ENCODE results near the gene ASF1B.
A peak's percentile ranks its signal among the peaks of the same experiment; 100 is the strongest.

ASF1B gene

GRCh38 chr19:14081797-14082674 is 54.4 kb downstream of the ASF1B start:
- DNase-seq, result peak; percentile 63

DNA sequence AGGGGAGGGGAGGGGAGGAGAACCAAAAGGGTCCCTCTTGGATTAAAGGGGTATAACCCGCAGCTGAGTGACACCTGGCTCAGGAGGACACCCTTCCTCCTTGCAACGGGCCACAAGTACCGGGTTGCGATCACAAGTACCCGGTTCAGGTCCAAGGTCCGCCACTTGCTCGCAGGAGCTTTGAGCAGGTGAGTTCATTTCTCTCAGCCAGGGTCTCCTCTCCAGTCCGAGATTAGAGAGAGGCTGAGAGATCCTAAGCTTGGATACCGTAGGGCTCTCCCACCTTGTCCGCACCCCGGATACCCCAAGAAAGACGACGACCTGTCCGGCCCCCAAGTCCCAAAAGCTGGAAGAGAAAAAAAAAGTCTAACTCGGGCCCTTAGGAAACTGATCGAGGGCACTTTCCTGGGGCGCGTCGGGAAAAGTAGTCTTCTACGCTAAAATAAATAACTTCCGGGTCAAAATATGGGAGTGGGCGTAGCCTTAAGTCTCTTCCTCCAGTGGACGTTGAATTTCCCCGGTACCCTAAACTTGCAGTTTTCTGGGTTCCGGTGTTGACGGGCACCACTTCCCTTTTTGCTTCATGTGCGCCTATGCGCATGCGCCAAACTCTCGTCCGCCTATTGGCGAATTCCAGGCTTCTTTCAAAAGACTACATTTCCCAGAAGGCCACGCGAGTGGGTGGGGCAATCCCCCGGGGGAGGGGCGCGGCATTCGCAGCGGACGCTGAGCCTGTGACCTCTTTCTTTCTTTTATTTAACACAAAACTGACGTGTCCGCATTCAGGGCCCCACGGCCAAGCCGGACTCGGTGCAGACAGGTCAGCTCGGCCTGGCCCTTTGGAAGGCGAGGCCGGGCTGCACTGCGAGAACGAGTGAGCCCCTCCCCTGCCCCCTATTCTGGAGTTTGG is 55.2 kb downstream of the ASF1B start:
- peak; percentile 98 for DNase-seq

DNA sequence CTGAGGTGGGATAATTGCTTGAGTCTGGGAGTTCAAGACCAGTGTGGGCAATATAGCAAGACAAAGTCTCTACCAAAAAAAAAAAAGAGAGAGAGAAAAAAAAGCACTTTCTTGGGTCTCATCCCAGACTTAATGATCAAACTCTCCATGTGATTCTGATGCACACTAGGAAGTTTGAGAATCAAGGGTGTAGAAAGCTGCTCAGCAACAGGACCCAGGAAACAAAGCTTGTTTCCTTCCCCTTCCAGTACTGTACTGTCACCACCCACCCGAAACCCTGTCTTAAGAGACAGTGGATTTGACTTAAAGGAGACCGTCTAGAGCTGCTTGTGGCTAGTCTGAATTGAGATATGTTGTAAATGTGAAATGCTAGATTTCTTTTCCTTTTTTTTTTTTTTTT is 58.0 kb downstream of the ASF1B start:
- no peak for DNase-seq

DNA sequence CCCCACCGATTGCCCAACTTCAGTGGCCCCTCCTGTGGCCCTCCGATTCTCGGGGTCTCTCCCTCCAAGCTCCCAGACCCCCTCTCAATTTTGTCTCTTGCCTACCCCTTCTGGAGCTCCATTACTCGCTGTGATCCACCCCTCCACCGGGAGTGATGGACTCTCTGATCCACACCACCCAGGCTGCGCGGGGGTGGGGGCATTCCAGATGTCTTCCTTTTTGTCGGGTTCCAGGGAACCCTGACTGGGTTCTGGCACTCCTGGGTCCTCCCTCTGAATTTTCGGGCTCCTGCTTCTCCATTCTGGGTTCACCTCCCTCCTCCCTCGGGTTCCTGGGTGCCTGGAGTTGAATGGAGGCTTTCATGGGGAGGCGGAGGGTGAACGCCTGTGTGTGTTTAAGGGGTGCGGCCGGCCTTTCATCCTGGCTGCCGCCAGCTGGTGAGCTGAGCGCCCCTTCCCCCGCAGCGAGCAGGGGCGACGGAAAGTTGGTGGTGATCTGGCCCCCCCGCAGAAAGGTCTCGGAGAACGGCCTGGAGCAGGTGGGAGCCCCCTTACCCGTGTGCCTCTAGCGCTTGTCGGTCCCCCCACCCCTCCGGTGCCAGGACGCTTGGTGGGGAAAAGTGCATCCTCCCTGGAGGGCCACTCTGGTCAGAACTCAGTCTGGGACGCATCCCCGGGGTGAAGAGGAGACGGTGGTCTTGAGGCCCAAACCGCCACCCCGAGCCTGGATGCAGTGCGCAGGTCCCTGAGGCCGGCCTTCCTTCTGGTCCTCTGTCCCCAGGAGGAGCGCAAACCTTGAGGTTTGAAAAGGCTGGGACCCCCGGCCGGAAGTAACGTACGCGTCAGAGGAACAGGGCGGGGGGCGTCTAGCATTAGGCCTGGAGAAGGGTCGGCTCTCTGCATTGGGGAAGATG is 62.2 kb downstream of the ASF1B start:
- peak; percentile 77 for DNase-seq

GRCh38 chr19:14073261-14073924 is 63.0 kb downstream of the ASF1B start:
- peak; percentile 91 for DNase-seq

- peak; percentile 91 for DNase-seq
Observed at GRCh38 chr19:14072535-14073260, 63.7 kb downstream of the ASF1B start, which contains the start of gene MISP3. TSS of gene MISP3 (plus strand) at chr19:14072786. CDS start at chr19:14073310, 524 bp downstream.

GRCh38 chr19:14070268-14071050 is 65.9 kb downstream of the ASF1B start:
- no peak for DNase-seq

All from DMS53 (cell line).